Heart left ventricle (tissue), 13 donors: ENCODE data around the gene ADAMTS7.

Source experiments
- POLR2A ChIP-seq, 2 donors: fragments of 450-650 bp; IDR thresholded peaks; one replicate each; pipeline ENCODE4 v1.6.1; 2017; ENCODE audit warnings: antibody characterized with exemption in 2 of 2, mild to moderate bottlenecking in 2 of 2, moderate library complexity in 2 of 2
- TF ChIP-seq, protein P1 (sequence below), 12 donors: fragments of 200-600 bp; sonication (generic) in 4 of 12; IDR thresholded peaks; one replicate each; pipeline versions ENCODE4 v1.5.0 to v1.8.0; 2018 to 2022; ENCODE audit warnings: antibody characterized with exemption in 12 of 12, mild to moderate bottlenecking in 5 of 12
- donor health status: ischemic (EF 13 %, LVEDD 7.1; RV severe dilation, severe dysfunction).
- donor health status: DM: no; HTN: yes; CAD: no.
- donor health status: DM: no; HTN: no; CAD: no.
- donor health status: ischemic (EF 25% LVEDD 6.9; RV normal size, moderate dysfunction).
- donor health status: ischemic (EF 25% LVEDD 5.7; RV mildly dilated, moderate dysfunction).
- donor health status: ischemic (EF 35%, LVEDD 5.7; RV mildly dilated, moderate dysfunction).
- donor health status: nonischemic (EF 11% LVEDD 7.7; RV severe dilation, severe dysfunction).
- donor health status: DM: yes; HTN: yes; CAD: no.
- donor health status: PGD.
- donor health status: ischemic (EF 29% LVEDD 5.4; RV normal size, mild dysfunction).
- donor health status: nonischemic (EF 23%, LVEDD 6.1; RV moderate dilation, normal function).

DNA sequence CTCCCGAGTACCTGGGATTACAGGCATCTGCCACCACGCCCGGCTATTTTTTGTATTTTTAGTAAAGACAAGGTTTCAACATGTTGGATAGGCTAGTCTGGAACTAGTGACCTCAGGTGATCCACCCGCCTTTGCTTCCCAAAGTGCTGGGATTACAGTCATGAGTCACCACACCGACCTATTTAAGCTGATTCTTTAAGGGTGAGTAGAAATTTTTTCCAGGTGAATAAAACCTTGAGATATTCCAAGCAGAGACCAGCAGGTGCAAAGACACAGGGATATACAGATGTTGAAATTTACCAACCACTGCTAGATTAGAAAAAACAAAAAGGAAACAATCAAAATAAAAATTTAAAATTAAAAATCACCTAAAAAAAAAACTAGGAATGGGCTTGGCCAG is 95.8 kb downstream of the ADAMTS7 start:
- no peak for TF ChIP-seq POLR2A (IDR thresholded peaks at IDR 0.05)
- TF ChIP-seq, protein P1, sequence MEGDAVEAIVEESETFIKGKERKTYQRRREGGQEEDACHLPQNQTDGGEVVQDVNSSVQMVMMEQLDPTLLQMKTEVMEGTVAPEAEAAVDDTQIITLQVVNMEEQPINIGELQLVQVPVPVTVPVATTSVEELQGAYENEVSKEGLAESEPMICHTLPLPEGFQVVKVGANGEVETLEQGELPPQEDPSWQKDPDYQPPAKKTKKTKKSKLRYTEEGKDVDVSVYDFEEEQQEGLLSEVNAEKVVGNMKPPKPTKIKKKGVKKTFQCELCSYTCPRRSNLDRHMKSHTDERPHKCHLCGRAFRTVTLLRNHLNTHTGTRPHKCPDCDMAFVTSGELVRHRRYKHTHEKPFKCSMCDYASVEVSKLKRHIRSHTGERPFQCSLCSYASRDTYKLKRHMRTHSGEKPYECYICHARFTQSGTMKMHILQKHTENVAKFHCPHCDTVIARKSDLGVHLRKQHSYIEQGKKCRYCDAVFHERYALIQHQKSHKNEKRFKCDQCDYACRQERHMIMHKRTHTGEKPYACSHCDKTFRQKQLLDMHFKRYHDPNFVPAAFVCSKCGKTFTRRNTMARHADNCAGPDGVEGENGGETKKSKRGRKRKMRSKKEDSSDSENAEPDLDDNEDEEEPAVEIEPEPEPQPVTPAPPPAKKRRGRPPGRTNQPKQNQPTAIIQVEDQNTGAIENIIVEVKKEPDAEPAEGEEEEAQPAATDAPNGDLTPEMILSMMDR (IDR thresholded peaks at IDR 0.05), result no peak
